BLaER1 treated with 17β-estradiol and CSF1 and Interleukin-3, amounts not matched to agents 10 nM and 100 nM (cell line): ENCODE results near the gene PRDM16.
A peak's percentile ranks its signal among the peaks of the same experiment; 100 is the strongest.

ENCODE experiments used
- H3K27ac ChIP-seq, 11 experiments: shearing (Covaris generic); formaldehyde crosslinking; 2 replicates each; pipeline ENCODE4 v1.8.1; 2022
- H3K27me3 ChIP-seq, 11 experiments: shearing (Covaris generic); formaldehyde crosslinking; 2 replicates each; pipeline ENCODE4 v1.8.1; 2022
- H3K36me3 ChIP-seq, 11 experiments: shearing (Covaris generic); formaldehyde crosslinking; 2 replicates each; pipeline ENCODE4 v1.8.1; 2022
- H3K4me1 ChIP-seq, 10 experiments: shearing (Covaris generic); formaldehyde crosslinking; 2 replicates each; pipeline ENCODE4 v1.8.1; 2022
- H3K4me2 ChIP-seq, 11 experiments: shearing (Covaris generic); formaldehyde crosslinking; 2 replicates each; pipeline ENCODE4 v1.8.1; 2022
- H3K4me3 ChIP-seq, 10 experiments: shearing (Covaris generic); formaldehyde crosslinking; 2 replicates each; pipeline ENCODE4 v1.8.1; 2022
- H3K9ac ChIP-seq, 11 experiments: shearing (Covaris generic); formaldehyde crosslinking; 2 replicates each; pipeline ENCODE4 v1.8.1; 2022
- H3K9me3 ChIP-seq, 11 experiments: shearing (Covaris generic); formaldehyde crosslinking; replicated peaks in 1 of 11; 2 replicates each; pipeline ENCODE4 v1.8.1; 2022
- H4K20me1 ChIP-seq, 11 experiments: shearing (Covaris generic); formaldehyde crosslinking; 2 replicates each; pipeline ENCODE4 v1.8.1; 2022
- Cebpa-rat ChIP-seq, 11 experiments: shearing (Covaris generic); IDR thresholded peaks; 2 replicates each; pipeline ENCODE4 v1.8.1; 2022

The PRDM16 gene

DNA sequence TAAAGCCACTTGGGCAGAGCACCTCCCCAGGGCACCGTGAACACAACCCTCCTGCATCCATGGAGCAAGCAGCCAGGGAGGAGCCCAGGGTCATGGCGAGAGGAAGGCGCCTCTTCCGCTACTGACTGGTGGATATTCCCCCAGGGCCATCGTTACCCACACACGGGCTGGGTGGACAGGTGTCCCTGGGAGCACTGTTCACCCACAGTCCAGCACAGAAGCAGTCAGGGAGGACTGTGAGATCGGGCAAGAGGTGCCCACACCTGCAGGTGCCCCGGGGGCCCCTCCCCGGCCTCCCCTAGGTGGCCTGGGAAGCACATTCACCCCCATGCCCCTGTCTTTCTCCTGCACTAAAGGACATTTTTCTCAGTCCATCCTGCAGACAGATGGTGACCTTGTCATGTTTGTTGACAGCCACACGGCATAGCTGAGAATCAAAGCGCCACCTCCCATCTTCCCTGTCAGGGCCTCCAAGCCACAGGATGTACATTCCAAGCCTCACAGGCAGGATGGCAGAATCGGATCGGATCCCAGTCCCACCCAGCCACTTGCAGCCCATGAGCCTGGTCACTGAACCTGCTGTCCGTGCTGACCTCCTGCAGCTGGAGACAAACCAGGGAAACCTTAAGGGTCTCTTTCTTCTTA is 160.2 kb downstream of the PRDM16 start:
- Histone ChIP-seq H3K27me3 (peaks cover 0 to 75% (median 46%) of the 10 kb centered on the region in 11 experiments; a peak in 16 of 22 replicates), H3K4me1 (peaks cover 0 to 36% (median 19%) of the 10 kb centered on the region in 10 experiments; a peak in 12 of 20 replicates), H3K9ac (no peak overlapping the region), H4K20me1 (peaks cover 0 to 58% (median 0%) of the 10 kb centered on the region in 11 experiments; a peak in 9 of 22 replicates), H3K27ac (no peak overlapping the region), H3K4me2 (peak overlapping the region in 7 of 11 experiments; percentile 27 to 60 (median 55); a peak in 14 of 22 replicates), H3K36me3 (no peaks in the 10 kb centered on the region), H3K9me3 (no peaks in the 10 kb centered on the region), H3K4me3 (no peak overlapping the region)
- no peak for TF ChIP-seq Cebpa-rat (IDR thresholded peaks at IDR 0.05)

DNA sequence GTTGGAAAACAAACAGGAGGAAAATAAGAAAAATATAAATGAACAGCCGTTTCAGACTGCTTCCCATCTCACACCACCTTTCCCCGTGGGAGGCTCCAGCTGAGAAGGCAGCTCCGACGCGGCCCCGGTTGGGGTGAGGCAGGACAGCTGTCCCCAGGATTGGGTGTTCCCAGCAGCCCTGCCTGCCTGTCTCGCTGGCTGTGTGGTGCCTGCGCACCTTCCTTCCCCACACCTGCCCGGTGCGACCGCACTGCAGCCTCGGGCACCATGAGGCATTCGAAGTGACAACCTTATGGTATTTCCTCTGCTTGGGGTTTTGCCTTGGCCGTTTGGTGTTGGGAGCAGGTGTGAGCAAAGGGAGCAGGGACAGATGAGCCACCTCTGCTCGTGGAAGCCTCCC is 161.6 kb downstream of the PRDM16 start:
- Histone ChIP-seq H3K27me3 (peaks cover 0 to 66% (median 37%) of the 10 kb centered on the region in 11 experiments; a peak in 15 of 22 replicates), H3K27ac (no peak overlapping the region), H3K9me3 (no peaks in the 10 kb centered on the region), H3K9ac (no peak overlapping the region), H4K20me1 (peaks cover 0 to 63% (median 0%) of the 10 kb centered on the region in 11 experiments; a peak in 9 of 22 replicates), H3K4me1 (peaks cover 0 to 31% (median 19%) of the 10 kb centered on the region in 10 experiments; a peak in 12 of 20 replicates), H3K4me2 (peak overlapping the region in 6 of 11 experiments; percentile 17 to 60 (median 28); a peak in 10 of 22 replicates), H3K4me3 (no peak overlapping the region), H3K36me3 (no peaks in the 10 kb centered on the region)
- TF ChIP-seq Cebpa-rat (IDR thresholded peaks at IDR 0.05) = no peak

- Histone ChIP-seq H3K9ac (no peak overlapping the region), H3K4me2 (no peak overlapping the region), H3K27ac (no peak overlapping the region), H3K4me1 (peaks cover 0 to 25% (median 19%) of the 10 kb centered on the region in 10 experiments; a peak in 12 of 20 replicates), H3K27me3 (peaks cover 0 to 59% (median 30%) of the 10 kb centered on the region in 11 experiments; a peak in 15 of 22 replicates), H3K4me3 (no peak overlapping the region), H3K36me3 (no peaks in the 10 kb centered on the region), H4K20me1 (peaks cover 0 to 61% (median 0%) of the 10 kb centered on the region in 11 experiments; a peak in 9 of 22 replicates), H3K9me3 (no peaks in the 10 kb centered on the region)
- TF ChIP-seq Cebpa-rat (IDR thresholded peaks at IDR 0.05) = no peak
Observed at GRCh38 chr1:3231245-3231644, 162.2 kb downstream of the PRDM16 start.

DNA sequence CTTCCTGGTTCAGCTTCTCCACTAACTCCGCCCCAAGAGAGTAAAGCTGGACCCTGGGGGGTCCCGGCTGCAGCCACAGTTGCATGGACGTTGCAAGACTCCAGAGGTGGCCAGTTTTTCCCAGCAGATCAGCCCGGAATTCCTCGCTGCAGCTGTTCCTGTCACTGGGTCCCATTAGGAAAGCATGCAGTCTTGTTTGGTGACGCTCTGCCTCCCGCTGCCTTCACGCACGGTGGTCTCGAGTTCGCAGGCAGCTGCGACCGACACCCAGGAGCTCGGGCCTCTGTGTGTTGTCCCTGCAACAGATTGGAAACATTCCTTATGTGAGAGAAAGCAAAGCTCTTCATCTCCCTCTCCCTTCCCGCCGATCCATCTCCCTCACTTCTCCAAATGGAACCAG is 162.8 kb downstream of the PRDM16 start:
- peaks cover 0 to 56% (median 0%) of the 10 kb centered on the region in 11 experiments; a peak in 9 of 22 replicates for H4K20me1 ChIP-seq
- H3K4me3 ChIP-seq = no peak overlapping the region
- no peak overlapping the region for H3K9ac ChIP-seq
- no peak overlapping the region for H3K27ac ChIP-seq
- H3K4me1 ChIP-seq = peaks cover 0 to 26% (median 19%) of the 10 kb centered on the region in 10 experiments; a peak in 12 of 20 replicates
- no peaks in the 10 kb centered on the region for H3K36me3 ChIP-seq
- H3K27me3 ChIP-seq = peaks cover 0 to 53% (median 24%) of the 10 kb centered on the region in 11 experiments; a peak in 13 of 22 replicates
- no peak overlapping the region for H3K4me2 ChIP-seq
- no peaks in the 10 kb centered on the region for H3K9me3 ChIP-seq
- TF ChIP-seq Cebpa-rat (IDR thresholded peaks at IDR 0.05) = no peak

DNA sequence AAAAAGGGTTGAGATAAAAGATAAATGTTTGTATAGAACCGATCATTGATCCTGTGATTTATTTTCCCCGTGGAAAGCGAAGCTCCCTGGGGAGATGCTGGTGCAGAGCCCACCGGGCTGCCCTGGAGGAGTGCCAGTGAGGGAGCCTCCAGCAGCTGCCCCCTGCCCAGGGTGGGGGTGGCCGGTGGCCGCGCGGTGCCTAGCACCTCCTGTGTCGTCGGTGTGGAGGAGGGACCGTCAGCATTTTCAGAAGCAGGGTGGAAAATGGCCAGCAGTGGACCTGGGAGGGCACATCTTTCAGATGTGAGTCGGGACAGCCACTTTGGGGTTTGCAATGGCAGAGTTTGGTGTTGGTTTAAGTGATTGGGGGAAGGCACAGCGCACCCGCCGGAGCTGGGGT is 164.0 kb downstream of the PRDM16 start:
- no peaks in the 10 kb centered on the region for H3K36me3 ChIP-seq
- H3K9ac ChIP-seq = no peak overlapping the region
- H3K9me3 ChIP-seq = no peaks in the 10 kb centered on the region
- peaks cover 0 to 28% (median 19%) of the 10 kb centered on the region in 10 experiments; a peak in 12 of 20 replicates for H3K4me1 ChIP-seq
- TF ChIP-seq Cebpa-rat (IDR thresholded peaks at IDR 0.05) = no peak
- H4K20me1 ChIP-seq = peaks cover 0 to 52% (median 0%) of the 10 kb centered on the region in 11 experiments; a peak in 10 of 22 replicates
- H3K4me3 ChIP-seq = no peak overlapping the region
- peaks cover 0 to 48% (median 18%) of the 10 kb centered on the region in 11 experiments; a peak in 12 of 22 replicates for H3K27me3 ChIP-seq
- no peak overlapping the region for H3K4me2 ChIP-seq
- no peak overlapping the region for H3K27ac ChIP-seq

GRCh38 chr1:3233551-3233950 is 164.5 kb downstream of the PRDM16 start:
- no peak overlapping the region for H3K4me3 ChIP-seq
- peaks cover 0 to 48% (median 22%) of the 10 kb centered on the region in 11 experiments; a peak in 13 of 22 replicates for H3K27me3 ChIP-seq
- H3K27ac ChIP-seq = no peak overlapping the region
- TF ChIP-seq Cebpa-rat (IDR thresholded peaks at IDR 0.05) = no peak
- H3K9me3 ChIP-seq = no peaks in the 10 kb centered on the region
- no peak overlapping the region for H3K4me2 ChIP-seq
- H3K36me3 ChIP-seq = no peaks in the 10 kb centered on the region
- H4K20me1 ChIP-seq = peaks cover 0 to 57% (median 0%) of the 10 kb centered on the region in 11 experiments; a peak in 10 of 22 replicates
- H3K4me1 ChIP-seq = peaks cover 0 to 26% (median 16%) of the 10 kb centered on the region in 10 experiments; a peak in 12 of 20 replicates
- no peak overlapping the region for H3K9ac ChIP-seq

DNA sequence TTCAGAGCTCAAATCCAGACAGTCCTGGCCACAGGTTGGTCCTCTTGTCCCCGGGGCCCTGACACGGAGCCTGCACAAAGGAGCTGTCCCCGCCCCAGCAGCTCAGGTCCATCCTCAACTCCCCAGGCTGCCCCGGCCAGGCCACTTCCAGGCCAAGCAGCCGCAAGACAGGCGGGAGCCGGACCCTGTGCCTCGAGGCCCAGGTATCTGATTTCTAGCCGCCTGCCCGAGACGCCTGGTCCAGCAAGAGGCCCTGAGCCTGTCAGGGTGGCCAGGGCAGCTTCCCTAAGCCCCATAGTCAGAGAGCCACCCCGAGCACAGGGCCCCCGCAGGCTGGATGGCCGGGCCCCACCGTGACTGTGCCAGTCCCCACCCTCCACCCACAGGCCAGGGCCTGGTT is 165.3 kb downstream of the PRDM16 start:
- H3K4me2 ChIP-seq = no peak overlapping the region
- H3K27ac ChIP-seq = no peak overlapping the region
- no peak overlapping the region for H3K9ac ChIP-seq
- H3K36me3 ChIP-seq = no peaks in the 10 kb centered on the region
- no peak overlapping the region for H3K4me3 ChIP-seq
- peaks cover 0 to 18% (median 9%) of the 10 kb centered on the region in 10 experiments; a peak in 12 of 20 replicates for H3K4me1 ChIP-seq
- H3K27me3 ChIP-seq = peaks cover 0 to 55% (median 24%) of the 10 kb centered on the region in 11 experiments; a peak in 16 of 22 replicates
- H3K9me3 ChIP-seq = no peaks in the 10 kb centered on the region
- H4K20me1 ChIP-seq = peaks cover 0 to 62% (median 0%) of the 10 kb centered on the region in 11 experiments; a peak in 10 of 22 replicates
- no peak for TF ChIP-seq Cebpa-rat (IDR thresholded peaks at IDR 0.05)

GRCh38 chr1:3234956-3235355 is 166.0 kb downstream of the PRDM16 start:
- no peak for TF ChIP-seq Cebpa-rat (IDR thresholded peaks at IDR 0.05)
- Histone ChIP-seq H3K4me1 (peaks cover 0 to 13% (median 8%) of the 10 kb centered on the region in 10 experiments; a peak in 8 of 20 replicates), H3K9ac (no peak overlapping the region), H3K4me3 (no peak overlapping the region), H3K36me3 (no peaks in the 10 kb centered on the region), H3K27ac (no peak overlapping the region), H4K20me1 (peaks cover 0 to 58% (median 0%) of the 10 kb centered on the region in 11 experiments; a peak in 10 of 22 replicates), H3K27me3 (peaks cover 0 to 55% (median 27%) of the 10 kb centered on the region in 11 experiments; a peak in 17 of 22 replicates), H3K9me3 (no peaks in the 10 kb centered on the region), H3K4me2 (no peak overlapping the region)

DNA sequence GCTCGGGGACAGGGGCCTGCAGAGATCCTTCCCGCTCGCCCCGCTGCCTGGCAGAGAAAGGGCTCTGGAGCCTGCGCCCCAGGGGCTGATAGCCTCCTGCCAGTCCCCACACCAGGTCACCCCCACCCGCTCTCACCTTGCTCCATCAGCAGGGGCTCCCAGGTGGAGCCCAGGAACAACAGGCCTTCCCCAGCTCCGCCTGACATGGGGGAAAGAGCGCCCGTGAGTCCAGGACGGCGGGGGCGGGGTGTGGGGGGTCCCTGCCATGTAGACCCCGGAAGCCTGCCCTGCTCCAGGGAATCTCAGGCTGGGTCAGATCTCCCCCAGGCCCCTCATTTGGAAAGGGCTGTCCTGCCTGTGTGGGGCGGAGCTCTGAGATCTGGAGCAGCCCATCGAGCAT is 166.5 kb downstream of the PRDM16 start:
- Histone ChIP-seq H3K9ac (no peak overlapping the region), H3K36me3 (no peaks in the 10 kb centered on the region), H3K27ac (no peak overlapping the region), H3K9me3 (no peaks in the 10 kb centered on the region), H3K4me3 (no peak overlapping the region), H3K4me2 (no peak overlapping the region), H3K4me1 (peaks cover 0 to 8% (median 3%) of the 10 kb centered on the region in 10 experiments; a peak in 8 of 20 replicates), H4K20me1 (peaks cover 0 to 59% (median 0%) of the 10 kb centered on the region in 11 experiments; a peak in 9 of 22 replicates), H3K27me3 (peaks cover 0 to 57% (median 33%) of the 10 kb centered on the region in 11 experiments; a peak in 19 of 22 replicates)
- no peak for TF ChIP-seq Cebpa-rat (IDR thresholded peaks at IDR 0.05)
